ENCODE measurements around the gene GSS. TPM values are rescaled to one million over a fixed set of nuclear protein-coding genes. Genes with fewer than 3 reads are reported as not detected.

GSS gene
- total RNA-seq, 1 donor from 2014 or later, result 64.8 TPM

- no peak overlapping the region for H3K4me3 ChIP-seq (ENCODE audit: low read depth, low read length)
- no peak for TF ChIP-seq CTCF (IDR thresholded peaks at IDR 0.05; ENCODE audit: insufficient read depth, low read length, poor library complexity, severe bottlenecking)
- DNase-seq (ENCODE audit: low read depth), result no peak
- no peaks in the 10 kb centered on the region for H3K36me3 ChIP-seq (ENCODE audit: control insufficient read depth, insufficient read depth, low read length)
- no peaks in the 10 kb centered on the region for H3K27me3 ChIP-seq (ENCODE audit: control insufficient read depth, insufficient read depth, low read length)
Observed at GRCh38 chr20:34949120-34949519, 6.5 kb downstream of the GSS start.

GRCh38 chr20:34948030-34948429 lies 7.6 kb downstream of the GSS start:
- H3K36me3 ChIP-seq (ENCODE audit: control insufficient read depth, insufficient read depth, low read length), result no peaks in the 10 kb centered on the region
- no peak overlapping the region for H3K4me3 ChIP-seq (ENCODE audit: low read depth, low read length)
- DNase-seq (ENCODE audit: low read depth), result no peak
- no peaks in the 10 kb centered on the region for H3K27me3 ChIP-seq (ENCODE audit: control insufficient read depth, insufficient read depth, low read length)
- TF ChIP-seq CTCF (IDR thresholded peaks at IDR 0.05; ENCODE audit: insufficient read depth, low read length, poor library complexity, severe bottlenecking), result no peak

DNA sequence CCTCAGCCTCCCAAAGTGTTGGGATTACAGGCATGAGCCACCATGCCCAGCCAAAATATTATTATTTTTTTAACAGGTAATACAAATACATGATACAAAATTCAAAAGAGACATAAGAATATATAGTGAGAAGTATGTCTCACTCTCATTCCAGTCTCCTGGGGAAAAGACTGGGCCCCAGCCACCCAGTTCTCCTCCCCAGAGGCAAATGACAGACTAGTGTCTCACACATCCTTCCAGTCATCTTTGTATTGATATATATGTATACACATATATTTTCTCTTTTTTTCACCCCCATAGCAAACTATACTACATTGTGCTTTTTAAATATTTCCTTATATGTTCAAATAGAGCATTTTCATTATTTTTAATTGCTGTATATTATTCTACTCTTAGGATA lies 8.3 kb downstream of the GSS start:
- H3K36me3 ChIP-seq (ENCODE audit: control insufficient read depth, insufficient read depth, low read length), result peaks cover 1% of the 10 kb centered on the region
- TF ChIP-seq CTCF (IDR thresholded peaks at IDR 0.05; ENCODE audit: insufficient read depth, low read length, poor library complexity, severe bottlenecking), result no peak
- H3K27me3 ChIP-seq (ENCODE audit: control insufficient read depth, insufficient read depth, low read length), result no peaks in the 10 kb centered on the region
- no peak for DNase-seq (ENCODE audit: low read depth)
- H3K4me3 ChIP-seq (ENCODE audit: low read depth, low read length), result no peak overlapping the region

DNA sequence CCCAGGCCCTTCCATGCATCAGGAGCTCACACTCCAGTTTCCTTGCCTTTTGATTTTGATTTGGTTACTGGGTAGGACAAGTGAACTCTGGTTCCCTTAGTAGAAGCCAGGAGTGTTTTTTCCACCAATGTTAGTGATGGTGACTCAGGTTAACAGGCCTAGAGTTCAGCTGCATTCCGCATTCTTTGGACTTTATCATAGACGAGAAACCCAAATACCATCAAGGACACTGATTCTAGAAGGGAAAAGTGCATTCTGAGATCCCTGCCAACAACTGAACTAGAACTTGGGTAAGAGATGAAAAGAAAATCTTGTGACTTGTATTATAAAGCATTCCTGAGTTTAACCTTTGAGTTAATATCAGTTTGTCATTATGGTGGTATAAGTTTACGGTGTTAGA lies 8.9 kb downstream of the GSS start:
- no peak for TF ChIP-seq CTCF (IDR thresholded peaks at IDR 0.05; ENCODE audit: insufficient read depth, low read length, poor library complexity, severe bottlenecking)
- no peaks in the 10 kb centered on the region for H3K27me3 ChIP-seq (ENCODE audit: control insufficient read depth, insufficient read depth, low read length)
- H3K36me3 ChIP-seq (ENCODE audit: control insufficient read depth, insufficient read depth, low read length), result peaks cover 1% of the 10 kb centered on the region
- DNase-seq (ENCODE audit: low read depth), result no peak
- H3K4me3 ChIP-seq (ENCODE audit: low read depth, low read length), result no peak overlapping the region

DNA sequence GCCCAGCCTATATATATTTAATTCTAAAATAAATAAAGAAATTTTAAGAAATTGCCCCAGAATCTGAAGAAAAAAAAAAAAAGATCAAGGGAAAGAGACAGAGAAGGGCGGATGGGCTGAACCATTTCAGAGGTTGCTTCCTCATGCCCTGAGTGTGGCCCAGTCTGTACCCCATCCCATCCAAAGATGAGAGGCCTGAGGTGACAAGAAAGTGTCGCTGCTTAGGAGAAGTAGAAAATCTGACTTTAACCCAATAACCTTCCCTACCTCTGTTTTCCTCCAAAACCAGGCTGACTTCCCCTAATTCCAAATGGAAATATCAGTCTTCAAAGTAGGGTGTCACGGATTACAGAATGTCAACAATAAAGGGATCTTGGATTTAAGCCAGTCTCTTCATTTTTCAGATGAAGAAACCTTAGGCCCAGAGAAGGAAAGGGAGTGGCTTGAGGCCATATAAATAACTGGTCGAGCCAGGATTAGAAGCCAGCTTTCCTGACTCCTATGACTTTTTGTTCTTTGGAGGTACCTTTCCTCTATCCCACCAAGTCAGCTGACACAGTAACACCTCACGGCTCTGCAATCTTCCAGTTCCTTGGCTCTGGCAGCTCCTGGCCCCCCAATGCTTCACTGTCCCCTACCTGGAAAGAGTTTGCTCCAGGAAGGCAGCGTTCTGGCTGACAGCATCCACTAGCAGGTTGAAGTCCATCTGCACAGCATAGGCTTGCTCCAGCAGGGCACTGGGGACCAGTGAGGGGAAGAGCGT lies 10.1 kb downstream of the GSS start:
- H3K27me3 ChIP-seq (ENCODE audit: control insufficient read depth, insufficient read depth, low read length), result no peaks in the 10 kb centered on the region
- DNase-seq (ENCODE audit: low read depth), result no peak
- peaks cover 1% of the 10 kb centered on the region for H3K36me3 ChIP-seq (ENCODE audit: control insufficient read depth, insufficient read depth, low read length)
- no peak for TF ChIP-seq CTCF (IDR thresholded peaks at IDR 0.05; ENCODE audit: insufficient read depth, low read length, poor library complexity, severe bottlenecking)
- no peak overlapping the region for H3K4me3 ChIP-seq (ENCODE audit: low read depth, low read length)
